Uterus (tissue), 4 donors: ENCODE data around the gene CEP20. TPM values are rescaled to one million over a fixed set of nuclear protein-coding genes. Genes with fewer than 3 reads are reported as not detected.

Experiments used
- DNase-seq, 2 donors: peaks; one replicate each; pipeline ENCODE4 v3.0.0-alpha.2; 2019 to 2020
- H3K27ac ChIP-seq, 2 donors: fragments of 200-600 bp; sonication (generic); 1 replicate in 1 of 2; 2 replicates in 1 of 2; pipeline ENCODE4 v1.5.1; 2016 to 2018
- H3K27me3 ChIP-seq, 2 donors: fragments of 200-600 bp; sonication (generic); one replicate each; pipeline ENCODE4 v1.5.1; 2018 to 2019; ENCODE audit warnings: control low read depth in 1 of 2
- H3K36me3 ChIP-seq, 2 donors: fragments of 200-600 bp; sonication (generic); one replicate each; pipeline ENCODE4 v1.5.1; 2019; ENCODE audit warnings: control low read depth in 1 of 2
- H3K4me1 ChIP-seq, 2 donors: fragments of 200-600 bp; sonication (generic); one replicate each; pipeline ENCODE4 v1.5.1; 2018 to 2019; ENCODE audit warnings: control low read depth in 1 of 2
- H3K4me3 ChIP-seq, 2 donors: fragments of 200-600 bp; sonication (generic); 1 replicate in 1 of 2; 2 replicates in 1 of 2; pipeline ENCODE4 v1.5.1; 2018 to 2019; ENCODE audit warnings: mild to moderate bottlenecking in 1 of 2
- H3K9me3 ChIP-seq, 2 donors: fragments of 200-600 bp; sonication (generic); one replicate each; pipeline ENCODE4 v1.5.1; 2019; ENCODE audit warnings: control low read depth in 1 of 2
- CTCF ChIP-seq, 4 experiments: fragments of 200-600 bp in 2 of 4; fragments of 450-650 bp in 2 of 4; sonication (generic) in 2 of 4; IDR thresholded peaks; one replicate each; pipeline ENCODE4 v1.5.1; 2016 to 2019; ENCODE audit warnings: antibody characterized with exemption in 4 of 4, mild to moderate bottlenecking in 2 of 4, moderate library complexity in 1 of 4
- POLR2A ChIP-seq, 2 donors: fragments of 450-650 bp; IDR thresholded peaks; one replicate each; pipeline ENCODE4 v1.6.1; 2016; ENCODE audit warnings: antibody characterized with exemption in 2 of 2, mild to moderate bottlenecking in 1 of 2, moderate library complexity in 1 of 2
- intact Hi-C: fragments of 100-400 bp; cut with DNase I; formaldehyde crosslinking; loops from one replicate; pipeline ENCODE4 v1.15.1; 2023; ENCODE audit warnings: low total_unique reads
- total RNA-seq, 4 donors: library from RNA; depleted of rRNA in 3 of 4; stranded (reverse); fragments of >200 nt in 3 of 4; gene quantifications; one replicate each; pipeline versions ENCODE4 v1.1.0 to v1.2.4, GENCODE V29; 2014 to 2023
- donor health status: DM: yes; HTN: yes; CAD: no.

CEP20 gene
- total RNA-seq, 4 donors from 2014 or later: 13.8 to 101 (median 47.9) TPM

- no peak for TF ChIP-seq CTCF (IDR thresholded peaks at IDR 0.05)
- TF ChIP-seq POLR2A (IDR thresholded peaks at IDR 0.05): no peak
- H3K9me3 ChIP-seq: no peaks in the 10 kb centered on the region
- no peaks in the 10 kb centered on the region for H3K4me1 ChIP-seq
- intact Hi-C loops: no loop called here
- H3K27me3 ChIP-seq: no peaks in the 10 kb centered on the region
- no peak overlapping the region for H3K4me3 ChIP-seq
- no peaks in the 10 kb centered on the region for H3K36me3 ChIP-seq
- DNase-seq: no peak
- no peak overlapping the region for H3K27ac ChIP-seq
Observed at GRCh38 chr16:15898654-15899053, 10.3 kb upstream of the CEP20 start.

GRCh38 chr16:15897834-15898254 is 9.4 kb upstream of the CEP20 start:
- TF ChIP-seq POLR2A (IDR thresholded peaks at IDR 0.05) (no peak), CTCF (IDR thresholded peaks at IDR 0.05) (no peak)
- no peaks in the 10 kb centered on the region for H3K9me3 ChIP-seq
- H3K36me3 ChIP-seq: no peaks in the 10 kb centered on the region
- no peaks in the 10 kb centered on the region for H3K27me3 ChIP-seq
- no peaks in the 10 kb centered on the region for H3K4me1 ChIP-seq
- no peak overlapping the region for H3K27ac ChIP-seq
- H3K4me3 ChIP-seq: no peak overlapping the region
- intact Hi-C loops: no loop called here
- DNase-seq: no peak

GRCh38 chr16:15897121-15897780 is 8.8 kb upstream of the CEP20 start:
- intact Hi-C loops: no loop called here
- no peaks in the 10 kb centered on the region for H3K27me3 ChIP-seq
- TF ChIP-seq POLR2A (IDR thresholded peaks at IDR 0.05) (no peak), CTCF (IDR thresholded peaks at IDR 0.05) (no peak)

GRCh38 chr16:15894571-15895374 is 6.4 kb upstream of the CEP20 start:
- Histone ChIP-seq H3K36me3 (no peaks in the 10 kb centered on the region), H3K27ac (no peak overlapping the region), H3K9me3 (no peaks in the 10 kb centered on the region), H3K4me3 (no peak overlapping the region), H3K27me3 (no peaks in the 10 kb centered on the region), H3K4me1 (no peaks in the 10 kb centered on the region)
- intact Hi-C loops: no loop called here
- TF ChIP-seq POLR2A (IDR thresholded peaks at IDR 0.05): no peak
- TF ChIP-seq CTCF (IDR thresholded peaks at IDR 0.05): no peak
- no peak for DNase-seq

More at GRCh38 chr16:15897121-15897780, 8.8 kb upstream of the CEP20 start:
- Histone ChIP-seq H3K36me3 (no peaks in the 10 kb centered on the region), H3K27ac (no peak overlapping the region), H3K4me3 (no peak overlapping the region), H3K9me3 (no peaks in the 10 kb centered on the region), H3K4me1 (no peaks in the 10 kb centered on the region)
- DNase-seq: no peak

GRCh38 chr16:15891508-15891907 is 3.1 kb upstream of the CEP20 start:
- Histone ChIP-seq H3K9me3 (no peaks in the 10 kb centered on the region), H3K4me1 (peaks cover 0 to 8% of the 10 kb centered on the region in 2 donors), H3K4me3 (no peak overlapping the region), H3K36me3 (no peaks in the 10 kb centered on the region), H3K27me3 (no peaks in the 10 kb centered on the region), H3K27ac (no peak overlapping the region)
- DNase-seq: no peak
- TF ChIP-seq POLR2A (IDR thresholded peaks at IDR 0.05): no peak
- intact Hi-C loops: no loop called here
